GM12891 (cell line): ENCODE data around the gene WHRN.

Source experiments
- POLR2A ChIP-seq: IDR thresholded peaks from 2 replicates; pipeline ENCODE4 v1.6.1; 2011; ENCODE audit warnings: low read depth, low read length, control low read depth
- POLR2AphosphoS5 ChIP-seq: IDR thresholded peaks from 2 replicates; pipeline ENCODE4 v1.6.1; 2011; ENCODE audit warnings: low read depth, low read length, control low read depth

DNA sequence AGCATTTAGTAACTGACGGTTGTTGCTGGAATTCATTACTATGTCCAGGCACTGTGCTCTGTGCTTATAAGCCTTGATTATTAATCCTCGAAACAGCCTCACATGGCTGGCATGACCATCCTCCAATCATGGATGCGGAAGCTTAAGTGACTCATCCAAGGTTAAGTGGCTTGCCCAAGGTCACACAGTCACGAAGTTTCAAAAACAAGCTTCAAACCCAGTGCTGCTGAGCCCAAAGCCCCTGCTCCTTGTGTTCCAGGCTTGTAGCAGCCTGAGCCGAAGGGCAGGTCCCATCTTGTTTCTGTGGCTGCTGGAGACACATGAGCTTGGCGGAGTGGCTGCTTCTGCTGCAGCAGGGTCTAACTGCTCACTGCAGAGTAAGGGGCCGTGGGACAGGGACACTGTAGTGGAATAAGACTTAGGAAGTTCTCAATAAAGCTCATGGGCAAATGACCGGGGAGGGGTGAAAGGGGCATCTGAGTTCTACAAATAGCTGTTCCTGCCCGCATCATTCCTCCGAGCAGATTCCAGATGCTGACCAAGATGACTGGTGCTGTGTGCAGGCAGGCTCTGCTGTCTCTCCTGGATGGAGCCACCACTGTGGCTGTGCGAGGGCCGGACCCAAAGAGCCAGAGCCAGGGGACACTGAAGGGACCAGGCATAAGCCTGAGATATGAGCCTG lies 32.4 kb downstream of the WHRN start:
- TF ChIP-seq POLR2A (no peak), POLR2AphosphoS5 (no peak)
